Cardiac septum (tissue), 1 donor: ENCODE results near the gene CHM. TPM values are rescaled to one million over a fixed set of nuclear protein-coding genes. Genes with fewer than 3 reads are reported as not detected.

Experiments
- microRNA-seq: library from miRNA; unstranded; fragments of <30 nt; microRNA quantifications from one replicate; pipeline ENCODE4 v1.2.0, GENCODE V29; 2020
- total RNA-seq: library from RNA; stranded (reverse); fragmentation: NEBNext Ultra II Directional; extraction: Animal tissue kit (Norgen Biotek cat#: 25700); gene quantifications from one replicate; pipeline ENCODE4 v1.2.1, GENCODE V29; 2021
- donor health status: DM: no; HTN: no; CAD: no.

Gene CHM
- total RNA-seq, 1 donor from 2014 or later = 11.2 TPM

Small RNA genes within 50 kb of the gene (microRNA-seq; reads per million reads assigned to microRNA genes)
- gene MIR1321 (not detected), gene MIR361 (2,301 reads per million, percentile 88 among the genes with 10 or more reads in this experiment)

Other genes starting within 250 kb of the CHM start
- not detected for gene DACH2, start 100.9 kb upstream of the CHM start, total RNA-seq